ENCODE measurements around the gene BCL2L2.
"Not testable (repeated sequence)": the region's sequence is repeated elsewhere in the genome, so short reads cannot be mapped to it uniquely, and the experiment has no call there.

The BCL2L2 gene

GRCh38 chr14:23324993-23325392 is 18.4 kb downstream of the BCL2L2 start:
- no peak for DNase-seq

DNA sequence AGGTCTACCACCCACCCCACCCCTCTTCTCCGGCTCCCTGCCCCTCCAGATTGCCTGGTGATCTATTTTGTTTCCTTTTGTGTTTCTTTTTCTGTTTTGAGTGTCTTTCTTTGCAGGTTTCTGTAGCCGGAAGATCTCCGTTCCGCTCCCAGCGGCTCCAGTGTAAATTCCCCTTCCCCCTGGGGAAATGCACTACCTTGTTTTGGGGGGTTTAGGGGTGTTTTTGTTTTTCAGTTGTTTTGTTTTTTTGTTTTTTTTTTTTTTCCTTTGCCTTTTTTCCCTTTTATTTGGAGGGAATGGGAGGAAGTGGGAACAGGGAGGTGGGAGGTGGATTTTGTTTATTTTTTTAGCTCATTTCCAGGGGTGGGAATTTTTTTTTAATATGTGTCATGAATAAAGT is 19.1 kb downstream of the BCL2L2 start:
- not testable (repeated sequence) for DNase-seq

- DNase-seq = peak in 1 of 3 experiments; percentile 33
These were observed 20.1 kb downstream of the BCL2L2 start for GRCh38 chr14:23326491-23327332.

DNA sequence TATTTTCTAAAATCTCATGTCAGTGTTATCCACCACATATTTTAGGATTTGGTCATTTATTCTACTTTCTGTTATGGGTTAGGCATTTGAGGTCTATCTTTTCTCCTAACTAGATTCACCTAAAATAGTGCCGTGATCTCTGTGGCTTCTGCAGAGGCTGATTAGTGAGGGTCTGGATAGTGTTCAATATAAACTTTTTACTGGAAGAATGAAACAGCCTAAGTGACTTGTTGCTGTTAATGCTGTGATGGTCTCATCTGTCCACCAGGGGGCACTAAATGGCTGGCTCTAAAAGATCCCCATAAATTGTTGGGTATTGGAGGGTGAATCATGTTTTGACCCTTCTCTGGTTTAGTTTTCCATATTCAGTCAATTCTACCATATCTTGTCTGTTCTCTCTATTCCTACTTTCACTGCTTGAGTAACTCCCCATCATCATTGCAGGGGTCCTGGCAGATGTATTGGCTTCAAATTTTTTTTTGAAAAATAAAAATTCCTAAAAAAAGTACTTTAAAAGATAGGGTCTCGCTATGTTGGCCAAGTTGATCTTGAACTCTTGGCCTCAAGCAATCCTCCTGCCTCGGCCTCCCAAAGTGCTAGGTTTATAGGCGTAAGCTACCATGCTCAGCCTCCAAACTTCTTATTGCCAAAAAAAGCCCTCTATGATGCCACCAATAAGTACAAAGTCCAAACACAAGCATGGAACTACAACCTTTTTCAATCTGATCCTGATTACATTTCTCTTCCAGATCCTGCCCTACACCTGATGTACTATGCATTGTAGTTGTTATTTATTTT is 21.5 kb downstream of the BCL2L2 start:
- peak; percentile 58 to 88 (median 76) for DNase-seq

DNA sequence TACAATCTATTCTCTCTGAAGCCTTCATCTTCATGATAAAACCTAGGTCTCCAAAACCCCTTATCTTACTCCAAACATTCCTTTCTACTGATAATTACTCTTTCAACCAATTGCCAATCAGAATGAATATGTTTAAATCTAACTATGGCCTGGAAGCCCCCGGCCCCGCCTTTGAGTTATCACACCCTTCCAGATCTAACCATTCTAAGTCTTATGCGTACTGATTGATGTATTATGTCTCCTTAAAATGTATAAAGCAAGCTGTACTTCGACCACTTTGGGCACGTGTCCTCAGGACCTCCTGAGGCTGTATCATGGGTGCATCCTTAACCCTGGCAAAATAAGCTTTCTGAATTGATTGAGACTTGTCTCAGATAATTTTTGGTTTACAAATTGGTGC is 29.0 kb downstream of the BCL2L2 start:
- DNase-seq = no peak

GRCh38 chr14:23339506-23340268 is 33.1 kb downstream of the BCL2L2 start:
- DNase-seq = no peak

GRCh38 chr14:23344481-23344880 is 37.8 kb downstream of the BCL2L2 start:
- no peak for DNase-seq

DNA sequence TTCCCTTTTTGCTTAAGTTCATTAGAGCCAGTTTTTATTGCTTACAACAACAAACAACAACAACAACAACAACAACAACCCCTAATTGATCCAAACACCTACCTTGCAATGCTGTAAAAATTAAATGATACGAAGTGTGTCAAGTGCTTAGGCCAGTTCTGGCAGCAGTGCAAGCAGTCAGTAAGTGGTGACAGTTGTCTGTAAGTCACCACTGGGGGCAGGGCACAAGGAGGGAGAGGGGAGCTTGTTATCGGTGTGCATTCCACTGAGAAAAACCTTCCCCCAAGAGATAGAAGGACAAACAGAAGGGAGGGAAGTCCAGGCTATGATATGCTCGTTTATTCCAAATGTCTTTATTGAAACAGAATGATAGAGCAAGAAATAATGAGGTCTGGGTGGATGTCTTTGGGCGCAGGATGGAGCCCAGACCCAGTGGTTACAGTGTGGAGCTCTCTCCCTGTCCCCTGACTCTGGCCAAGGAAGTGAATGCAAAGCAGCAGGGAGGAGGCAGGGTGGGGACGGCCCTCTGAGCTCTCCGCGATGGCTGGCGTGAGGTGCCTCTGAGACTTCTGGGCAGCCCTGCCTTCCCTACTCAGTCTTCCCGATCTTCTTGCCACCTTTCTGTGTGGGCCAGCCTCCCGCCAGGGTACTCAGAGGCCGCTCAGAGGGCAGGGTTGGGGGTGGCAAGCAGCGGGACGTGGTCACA is 39.5 kb downstream of the BCL2L2 start:
- no peak for DNase-seq

GRCh38 chr14:23346693-23347405 is 40.2 kb downstream of the BCL2L2 start:
- DNase-seq = no peak

DNA sequence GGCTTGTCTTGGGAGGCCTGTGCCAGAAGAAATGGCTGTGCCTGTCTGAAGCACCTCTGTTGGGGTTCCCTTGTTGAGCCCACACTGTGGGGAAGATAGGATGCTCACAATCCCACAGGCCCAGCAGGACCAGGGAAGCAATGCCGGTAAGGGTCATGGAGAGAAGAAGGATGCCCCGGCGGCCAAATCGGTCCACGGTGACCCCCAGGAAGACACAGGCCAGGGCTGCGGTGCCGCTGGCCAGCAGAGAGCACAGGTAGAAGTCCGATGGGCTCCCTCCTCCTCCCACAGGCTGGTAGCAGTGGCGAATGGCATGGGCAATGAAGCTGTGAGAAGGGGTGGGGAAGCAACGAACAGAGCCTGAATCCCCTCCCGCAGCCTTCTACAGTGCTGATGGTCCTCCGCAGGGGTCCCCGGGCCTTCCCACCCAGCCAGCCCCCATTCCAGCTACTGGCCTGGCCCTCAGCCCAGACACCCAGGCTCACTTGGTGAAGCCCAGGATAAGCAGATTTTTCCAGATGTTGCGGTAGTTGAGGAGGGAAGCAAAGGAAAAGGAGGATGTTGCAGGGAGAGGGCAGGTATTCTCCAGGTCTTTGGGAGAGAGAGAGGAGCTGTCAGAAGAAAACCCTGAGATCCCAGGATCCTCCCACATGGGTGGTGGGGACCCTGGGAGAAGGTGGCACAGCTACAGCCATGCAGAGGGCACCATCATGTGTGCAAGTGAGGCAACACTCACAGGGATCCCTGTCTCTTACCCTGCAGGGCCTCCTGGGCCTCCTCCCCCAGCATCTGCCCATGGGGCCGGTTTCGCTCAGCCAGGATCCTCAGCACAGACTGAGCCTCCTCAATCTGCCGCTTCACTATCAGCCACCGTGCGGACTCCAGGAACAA is 41.0 kb downstream of the BCL2L2 start:
- no peak for DNase-seq

GRCh38 chr14:23348297-23348655 is 41.6 kb downstream of the BCL2L2 start:
- no peak for DNase-seq

GRCh38 chr14:23349156-23349845 is 42.7 kb downstream of the BCL2L2 start:
- no peak for DNase-seq

DNA sequence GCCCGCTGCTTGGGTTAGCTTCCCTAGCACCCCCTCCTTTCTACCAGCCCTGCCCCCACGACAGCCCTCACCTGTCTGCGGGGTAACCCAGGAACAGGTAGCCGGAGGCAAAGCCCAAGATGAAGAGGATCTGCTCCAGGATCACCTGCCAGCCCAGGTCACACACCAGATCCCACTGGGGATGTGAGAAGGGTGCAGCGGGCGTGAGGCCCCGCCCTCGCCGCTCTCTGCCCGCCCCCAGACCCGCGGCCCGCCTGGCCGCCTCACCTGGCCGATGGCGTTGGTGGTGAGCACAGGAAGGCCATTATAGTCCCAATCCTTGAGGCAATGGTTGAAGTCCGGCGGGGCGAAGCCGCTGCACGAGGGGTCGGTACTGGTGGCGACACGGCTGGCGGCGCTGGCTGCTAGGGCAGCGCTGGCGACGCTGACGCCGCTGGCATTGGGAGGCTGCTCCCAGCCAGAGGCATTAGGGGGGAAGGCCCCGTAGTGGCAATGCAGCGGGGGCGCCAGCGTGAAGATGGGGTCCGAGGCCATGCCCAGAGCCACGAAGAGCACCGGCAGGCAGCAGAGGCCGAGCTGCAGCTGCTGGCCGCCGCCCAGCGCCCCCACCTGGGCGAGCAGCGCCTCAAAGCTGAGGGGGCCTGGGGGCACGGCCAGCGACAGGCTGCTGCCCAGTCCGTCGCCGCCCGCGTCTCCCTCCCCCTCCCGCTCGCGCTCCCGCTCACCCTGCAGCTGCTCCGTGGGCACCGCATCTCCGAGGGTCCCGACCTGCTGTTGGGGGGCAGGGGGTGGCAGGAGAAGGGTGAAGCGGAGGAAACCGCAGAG is 45.3 kb downstream of the BCL2L2 start:
- peak in 2 of 3 experiments; percentile 81 to 86 for DNase-seq

DNA sequence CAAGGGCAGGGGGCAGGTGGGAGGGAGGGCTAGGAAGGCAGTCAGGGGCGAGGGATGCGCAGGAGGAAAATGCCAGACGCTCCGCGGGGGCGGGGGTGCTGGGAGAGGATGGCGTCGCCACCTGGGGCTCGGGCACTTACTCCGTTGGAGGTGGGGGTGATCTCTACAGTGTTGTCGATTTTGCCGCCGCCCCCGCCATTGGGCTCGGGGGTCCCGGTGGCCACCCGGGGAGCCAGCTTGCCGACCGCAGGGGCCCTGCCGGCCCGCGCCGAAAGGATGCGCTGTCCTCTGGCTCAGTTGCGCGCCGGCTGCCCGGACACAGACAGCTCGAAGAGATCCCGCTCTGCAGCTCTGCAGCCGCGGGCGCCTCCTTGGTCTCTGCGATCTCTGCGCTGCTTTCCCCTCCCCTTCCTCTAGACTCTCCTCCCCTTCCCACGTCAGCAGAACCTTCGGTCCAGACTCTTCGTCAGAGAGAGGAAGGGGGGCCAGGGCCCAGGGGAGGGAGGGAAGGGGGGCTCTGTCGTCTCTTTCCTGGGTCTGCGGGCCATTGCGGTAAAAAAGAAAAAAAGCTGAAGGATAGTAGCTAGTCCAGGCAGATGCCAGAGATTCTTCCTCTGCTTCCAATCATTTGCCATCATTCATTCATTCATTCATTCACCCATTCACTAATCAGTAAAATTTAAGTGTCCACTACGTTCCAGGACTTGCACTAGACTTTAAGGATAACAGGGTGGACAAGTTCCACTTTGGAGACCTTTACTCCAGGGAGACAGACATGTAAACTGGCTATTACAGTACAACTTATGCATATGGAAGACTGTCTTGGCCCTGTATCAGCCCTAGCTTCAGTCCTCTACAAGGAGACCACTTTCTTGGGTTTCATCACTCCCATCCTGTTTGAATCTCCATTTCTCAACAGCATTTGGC is 46.1 kb downstream of the BCL2L2 start, which contains the start of gene SLC22A17:
Gene SLC22A17, minus strand, starts transcription at position 382 of the 927 bp plus-strand sequence.
- DNase-seq = peak in 2 of 3 experiments; percentile 86 to 91

DNA sequence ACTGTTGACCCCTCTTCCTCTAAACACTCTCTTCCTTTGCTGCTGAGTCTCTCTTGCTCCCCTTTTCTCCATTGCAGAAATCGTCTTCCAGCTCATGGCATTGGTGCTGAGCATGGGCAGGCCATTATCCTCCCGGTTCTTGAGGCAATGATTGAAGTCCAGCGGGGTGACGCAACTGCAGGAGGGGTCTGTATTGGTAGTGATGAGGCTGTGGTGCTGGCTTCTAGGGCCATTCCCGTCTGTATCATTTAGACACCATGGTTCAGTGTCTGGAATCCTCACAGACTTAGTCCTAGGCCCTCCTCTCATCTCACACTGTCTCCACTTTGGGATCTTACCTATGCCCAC is 46.8 kb downstream of the BCL2L2 start:
- DNase-seq = no peak

DNA sequence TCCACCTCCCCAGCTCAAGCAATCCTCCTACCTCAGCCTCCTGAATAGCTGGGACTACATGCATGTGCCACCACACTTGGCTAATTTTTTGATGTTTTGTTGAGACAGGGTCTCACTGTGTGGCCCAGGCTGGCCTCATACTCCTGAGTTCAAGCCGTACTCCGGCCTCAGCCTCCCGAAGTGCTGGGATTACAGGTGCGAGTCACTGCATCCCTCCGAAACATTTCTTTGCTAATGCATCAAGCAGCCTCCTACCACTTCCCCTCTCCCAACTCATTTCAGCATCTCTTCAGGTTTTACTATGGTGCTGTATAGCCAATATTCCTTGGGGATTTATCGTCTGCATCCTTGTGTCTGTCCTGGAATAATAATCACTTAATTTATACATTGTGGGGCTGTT is 48.4 kb downstream of the BCL2L2 start:
- DNase-seq = no peak

DNA sequence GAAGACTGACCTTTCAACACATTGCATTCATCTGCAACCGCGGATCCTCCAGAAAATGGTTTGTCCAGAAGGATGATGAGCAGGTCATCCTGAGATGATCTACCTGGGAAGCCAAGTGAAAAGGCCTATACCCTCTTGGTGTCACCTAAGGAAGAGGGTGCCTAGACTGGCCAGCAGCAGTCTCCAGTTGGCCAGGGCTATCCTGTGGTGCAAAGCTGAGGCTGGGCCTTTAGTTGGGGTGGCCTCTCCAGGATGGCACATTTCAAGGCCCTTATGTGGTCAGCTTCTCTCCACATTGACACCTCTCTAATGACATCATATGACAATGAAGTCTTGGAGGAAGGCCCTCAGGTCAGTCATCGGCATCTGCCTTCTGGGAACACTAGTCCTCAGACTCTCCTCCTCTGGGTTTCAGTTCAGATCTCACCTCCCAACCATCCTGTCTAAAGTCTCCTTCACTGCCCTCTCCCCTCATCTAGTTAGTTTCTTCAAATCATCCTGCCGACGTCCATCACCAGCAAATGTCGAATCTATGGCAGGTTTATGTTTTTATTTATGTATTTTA is 49.3 kb downstream of the BCL2L2 start:
- DNase-seq = no peak

DNA sequence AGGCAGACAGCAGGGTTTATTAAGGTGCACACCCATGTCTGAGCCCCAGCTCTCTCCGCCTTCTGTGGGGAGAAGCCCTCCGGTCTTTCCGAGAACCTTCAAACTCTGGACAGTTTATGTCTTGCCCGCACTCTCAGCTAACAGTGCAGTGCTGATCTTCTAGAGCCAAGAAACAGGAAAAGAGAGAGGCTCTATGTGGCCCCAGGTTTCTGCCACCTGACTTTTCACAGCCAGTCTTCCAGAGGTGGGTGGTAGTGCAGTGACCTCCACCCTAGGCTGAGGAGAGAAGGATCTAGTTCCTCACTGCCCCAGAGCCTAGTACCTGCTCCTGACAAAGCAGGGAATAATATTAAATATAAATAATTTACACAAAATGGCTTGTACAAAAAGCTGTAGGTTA is 50.0 kb downstream of the BCL2L2 start:
- no peak for DNase-seq
